HG03139 (cell line): ENCODE data around the gene DNAJC30.

Experiments
- ATAC-seq: cut with Tn5 transposase; IDR thresholded peaks from one replicate; pipeline ENCODE4 v1.9.1; 2021; ENCODE audit not compliant: unreplicated experiment

DNAJC30 gene

DNA sequence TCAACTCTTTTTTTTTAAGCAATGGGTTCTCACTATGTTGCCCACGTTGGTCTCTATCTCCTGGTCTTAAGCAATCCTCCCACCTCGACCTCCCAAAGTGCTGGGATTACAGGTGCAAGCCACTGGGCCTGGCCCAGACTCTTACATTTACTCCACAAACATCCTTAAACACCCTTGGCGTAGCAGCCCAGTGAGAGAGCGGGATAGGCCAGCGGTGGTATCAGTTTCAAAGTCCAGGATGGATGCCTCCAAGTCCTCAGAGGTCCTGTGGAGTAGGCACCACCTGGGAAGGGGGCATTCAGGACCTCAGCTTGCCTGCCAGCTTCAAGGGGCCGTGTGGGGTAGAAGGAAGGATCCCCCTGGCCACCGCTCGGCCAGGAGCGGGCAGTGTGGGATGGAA lies 33.7 kb downstream of the DNAJC30 start:
- ATAC-seq: no peak

DNA sequence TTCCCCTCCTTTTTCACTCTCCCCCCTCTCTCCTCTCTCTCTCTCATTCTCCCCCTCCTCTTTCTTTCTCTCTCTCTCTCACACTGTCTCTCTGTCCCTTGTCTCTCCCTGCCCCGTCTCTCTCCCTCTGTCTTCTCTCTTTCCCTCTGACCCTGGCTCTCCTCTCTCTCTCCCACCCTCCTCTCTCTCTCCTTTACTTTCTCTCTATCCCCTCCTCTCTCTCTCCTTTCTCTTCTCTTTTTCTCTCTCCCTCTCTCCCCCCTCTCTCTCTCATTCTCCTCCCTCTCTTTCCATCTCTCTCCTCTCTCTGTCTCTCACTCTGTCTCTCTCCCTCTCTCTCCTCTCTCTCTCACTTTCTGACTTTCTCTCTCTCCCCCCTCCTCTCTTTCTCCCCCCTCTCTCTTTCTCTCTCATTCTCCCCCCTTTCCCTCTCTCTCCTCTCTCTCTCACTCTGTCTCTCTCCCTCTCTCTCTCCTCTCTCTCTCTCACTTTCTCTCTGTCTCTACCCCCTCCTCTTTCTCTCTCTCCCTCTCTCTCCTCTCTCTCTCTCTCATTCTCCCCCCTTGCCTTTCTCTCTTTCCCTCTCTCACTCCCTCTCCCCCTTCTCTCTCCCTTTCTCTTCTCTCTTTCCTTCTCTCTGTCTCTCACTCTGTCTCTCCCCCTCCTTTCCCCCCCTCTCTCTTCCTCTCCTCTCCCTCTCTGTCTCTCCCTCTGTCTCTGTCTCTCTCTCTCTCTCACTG lies 34.5 kb downstream of the DNAJC30 start:
- ATAC-seq: no peak

DNA sequence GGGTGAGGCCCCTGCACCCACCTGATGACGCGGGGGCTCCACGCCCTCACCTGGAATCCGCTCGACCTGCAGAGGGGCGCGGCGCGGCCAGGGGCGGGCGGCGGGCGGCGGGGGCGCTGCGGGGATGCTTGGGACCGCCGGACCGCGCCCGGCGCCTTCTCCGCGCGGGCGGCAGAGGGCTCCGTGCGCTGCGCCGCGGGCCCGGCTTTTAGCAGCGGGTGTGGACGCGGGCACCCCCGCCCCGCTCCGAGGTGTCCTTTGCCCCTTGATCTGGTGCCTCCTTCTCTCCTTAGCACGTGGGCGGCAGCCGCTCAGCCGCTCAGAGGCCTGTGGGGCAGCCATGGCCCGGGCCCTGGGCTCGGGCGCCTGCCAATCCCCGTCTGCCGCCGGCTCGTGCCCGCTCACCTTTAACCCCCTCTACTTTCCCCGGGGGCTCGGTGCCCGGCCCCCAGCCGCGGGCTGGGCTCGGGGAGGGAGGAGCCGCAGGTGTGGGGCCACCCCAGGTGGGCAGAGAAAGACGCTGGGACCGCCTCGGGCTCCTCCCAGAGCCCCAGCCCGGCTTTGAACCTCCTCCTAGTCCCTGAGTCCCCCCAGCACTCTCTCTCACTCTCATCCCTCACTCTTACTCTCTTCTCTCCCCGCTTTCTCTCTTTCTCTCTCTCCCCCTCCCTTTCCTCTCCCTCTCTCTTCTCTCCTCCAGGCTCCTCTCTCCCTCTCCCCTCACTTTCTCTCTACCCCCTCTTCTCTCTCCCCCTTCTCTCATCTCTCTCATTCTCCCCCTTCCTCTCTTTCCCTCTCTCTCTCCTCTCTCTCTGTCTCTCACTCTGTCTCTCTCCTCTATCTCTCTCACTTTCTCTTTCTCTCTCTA lies 35.3 kb downstream of the DNAJC30 start:
- ATAC-seq: no peak

DNA sequence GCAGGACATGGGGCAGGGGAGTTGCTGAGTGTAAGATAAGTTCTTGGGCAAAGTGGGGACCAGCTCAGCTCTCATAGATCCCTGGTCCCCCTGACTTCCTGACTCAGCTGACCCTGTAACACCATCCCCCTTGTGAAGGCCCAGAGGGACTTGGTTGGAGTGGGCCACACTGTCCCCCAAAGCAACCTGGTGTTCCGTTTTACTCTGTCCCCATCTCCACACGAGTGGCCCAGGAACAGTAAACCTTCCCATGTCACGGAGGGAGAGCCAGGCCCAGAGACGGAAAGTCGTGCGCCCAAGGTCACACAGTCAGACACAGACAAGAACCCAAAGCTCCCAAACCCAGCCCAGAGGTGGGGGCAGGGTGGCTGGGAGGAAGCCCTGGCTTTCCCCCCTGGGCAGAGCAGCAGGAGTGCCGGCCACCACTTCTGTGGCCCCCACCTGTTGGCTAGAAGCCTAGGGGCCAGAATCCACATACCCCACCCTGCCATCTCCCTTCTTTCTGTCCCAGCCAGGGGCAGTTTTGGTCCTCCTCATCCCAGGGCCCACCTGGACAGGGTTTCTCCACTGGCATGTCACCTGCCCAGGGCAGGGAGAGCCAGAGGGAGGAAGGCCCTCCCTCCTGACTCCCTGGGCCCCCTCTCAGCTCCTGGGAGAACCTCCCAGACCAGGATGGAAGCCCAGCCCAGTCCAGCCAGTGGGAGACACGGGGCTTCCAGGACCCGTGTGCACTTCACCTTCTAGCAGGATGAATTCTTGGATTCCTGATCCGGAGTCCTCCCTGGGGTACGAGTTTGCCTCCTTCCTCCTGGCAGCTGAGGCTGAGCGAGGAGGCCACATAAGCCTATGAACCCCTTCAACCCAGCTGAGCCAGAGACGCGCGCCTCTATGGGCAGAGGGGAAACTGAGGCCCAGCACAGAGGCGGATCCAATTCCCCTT lies 36.2 kb downstream of the DNAJC30 start:
- ATAC-seq: no peak

DNA sequence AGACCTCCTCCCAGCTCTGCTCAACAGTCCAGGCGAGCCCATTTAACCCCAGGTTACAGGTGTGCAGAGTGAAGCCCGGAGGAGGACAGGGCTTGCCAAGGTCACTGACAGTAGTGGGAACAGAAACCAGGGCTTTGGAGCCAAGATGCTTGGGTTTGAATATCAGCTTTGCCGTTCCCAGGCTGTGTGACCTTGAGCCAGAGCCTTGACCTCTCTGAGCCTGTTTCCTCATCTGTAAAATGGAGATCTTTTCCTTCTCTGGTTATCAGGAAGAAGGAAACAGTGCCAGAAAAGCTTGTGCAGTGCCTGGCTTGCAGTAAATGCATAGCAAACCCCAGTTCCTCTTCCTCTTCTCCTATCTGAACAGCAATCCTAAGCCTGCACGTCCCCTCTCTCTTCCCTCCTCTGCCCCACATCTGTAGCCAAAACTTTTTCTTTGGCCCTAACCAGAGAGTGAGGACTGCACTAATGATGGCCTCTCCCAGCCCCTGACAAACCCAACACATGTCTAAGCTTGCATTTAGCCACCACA lies 37.5 kb downstream of the DNAJC30 start:
- no peak for ATAC-seq

DNA sequence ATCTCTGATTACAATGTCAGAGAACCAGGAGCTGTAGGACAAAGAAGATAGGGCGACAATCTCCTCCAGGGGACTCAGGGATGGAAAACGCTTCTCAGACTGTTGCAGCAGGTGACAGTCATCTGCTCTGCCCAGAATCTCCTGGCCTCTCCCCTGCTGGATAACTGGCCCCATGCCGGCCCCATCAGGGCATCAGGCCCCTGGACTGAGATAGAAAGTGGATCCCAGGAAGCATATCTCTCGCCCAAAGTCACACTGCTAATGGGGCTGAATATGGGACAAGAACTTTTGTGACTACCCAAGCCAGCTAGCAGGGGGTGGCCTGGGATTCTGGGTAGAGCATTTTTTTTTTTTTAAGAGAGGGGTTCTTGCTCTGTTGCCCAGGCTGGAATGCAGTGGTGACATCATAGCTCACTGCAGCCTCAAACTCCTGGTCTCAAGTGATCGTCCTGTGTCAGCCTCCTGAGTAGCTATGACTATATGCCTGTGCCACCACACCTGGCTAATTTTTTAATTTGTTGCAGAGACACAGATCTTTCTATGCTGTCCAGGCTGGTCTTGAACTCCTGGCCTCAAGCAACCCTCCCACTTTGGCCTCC lies 38.5 kb downstream of the DNAJC30 start:
- ATAC-seq: no peak

DNA sequence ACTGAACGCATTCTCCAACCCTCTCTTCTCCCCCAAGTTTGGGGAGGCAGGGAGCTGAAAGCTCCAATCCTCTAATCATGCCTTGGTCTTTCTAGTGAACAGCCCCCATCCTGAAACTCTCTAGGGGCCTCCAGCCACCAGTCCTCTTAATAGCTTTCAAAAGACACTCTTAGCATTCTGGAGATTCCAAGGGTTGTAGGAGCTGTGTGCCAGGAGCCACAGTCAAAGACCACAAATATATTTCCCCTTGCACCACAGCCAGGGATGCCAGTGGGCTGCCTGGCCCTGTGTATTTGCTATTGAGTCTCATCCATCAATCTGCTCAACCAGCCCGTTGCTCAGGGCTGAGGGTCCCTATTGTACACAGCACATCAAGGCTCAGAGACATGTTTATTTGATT lies 40.4 kb downstream of the DNAJC30 start:
- no peak for ATAC-seq

DNA sequence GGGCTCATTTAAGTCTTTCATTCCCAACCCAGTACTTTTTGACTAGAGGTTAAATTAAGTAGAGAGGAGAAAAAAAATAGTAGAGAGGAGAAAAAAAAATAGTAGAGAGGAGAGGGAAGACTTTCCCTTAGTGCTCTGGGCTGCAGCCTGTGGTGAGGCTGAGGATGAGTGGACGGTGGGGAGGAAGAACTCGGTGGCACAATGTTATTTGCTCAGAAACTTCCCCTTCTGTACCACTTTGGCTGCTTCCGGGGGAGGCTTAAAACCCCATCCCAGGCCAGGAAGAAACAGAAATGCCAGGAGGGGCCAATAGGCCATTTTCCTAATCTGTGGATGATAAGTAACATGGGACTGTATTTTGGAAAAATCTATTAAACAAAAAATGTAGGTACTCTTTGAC lies 44.3 kb downstream of the DNAJC30 start:
- no peak for ATAC-seq

DNA sequence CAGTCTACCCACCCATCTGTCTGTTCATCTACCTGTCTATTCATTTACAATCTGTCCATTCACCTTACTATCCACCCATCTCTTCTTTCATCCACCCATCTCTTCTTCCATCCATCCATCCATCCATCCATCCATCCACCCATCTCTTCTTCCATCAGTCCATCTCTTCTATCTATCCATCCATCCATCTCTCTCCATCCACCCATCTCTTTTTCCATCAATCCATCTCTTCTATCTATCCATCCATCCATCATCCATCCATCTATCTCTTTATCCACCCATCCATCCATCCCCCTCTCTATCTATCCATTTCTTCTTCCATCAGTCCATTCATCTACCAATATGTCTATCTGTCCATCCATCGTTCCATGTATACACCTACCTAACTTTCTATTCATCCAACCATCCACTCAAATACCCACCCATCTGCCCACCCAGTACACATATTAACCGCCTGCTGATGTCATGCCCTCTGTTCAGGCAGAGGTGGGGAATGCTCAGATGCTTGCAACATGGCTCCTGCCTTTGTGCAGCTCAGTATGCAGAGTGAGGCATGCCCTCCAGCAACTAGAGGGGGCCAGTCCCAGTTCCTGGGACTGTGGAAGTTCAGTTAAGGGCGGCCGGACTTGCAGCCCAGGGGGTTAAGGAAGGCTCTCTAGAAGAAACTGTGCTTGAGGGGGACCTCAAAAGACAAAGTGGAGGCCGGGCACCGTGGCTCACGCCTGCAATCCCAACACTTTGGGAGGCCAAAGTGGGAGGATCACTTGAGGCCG lies 47.6 kb downstream of the DNAJC30 start:
- ATAC-seq: no peak

DNA sequence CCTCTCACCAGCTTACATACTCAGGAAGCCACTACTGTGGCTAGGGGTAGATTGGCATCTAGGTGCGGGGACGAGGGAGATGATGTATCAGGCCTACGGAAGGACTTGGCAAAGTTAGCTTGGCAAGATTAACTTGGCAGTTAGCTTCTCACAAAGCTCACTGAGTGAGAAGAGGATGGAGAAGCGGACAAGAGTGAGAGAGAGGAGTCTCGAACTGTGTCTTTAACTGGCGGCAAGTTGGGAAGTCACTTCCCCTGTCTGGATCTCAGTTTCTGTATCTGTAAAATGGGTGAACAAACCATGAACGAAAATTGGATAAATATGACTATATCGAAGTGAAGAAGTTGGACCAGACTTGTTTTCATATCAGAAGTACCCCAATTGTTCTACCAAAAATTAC lies 49.4 kb downstream of the DNAJC30 start:
- ATAC-seq: no peak

DNA sequence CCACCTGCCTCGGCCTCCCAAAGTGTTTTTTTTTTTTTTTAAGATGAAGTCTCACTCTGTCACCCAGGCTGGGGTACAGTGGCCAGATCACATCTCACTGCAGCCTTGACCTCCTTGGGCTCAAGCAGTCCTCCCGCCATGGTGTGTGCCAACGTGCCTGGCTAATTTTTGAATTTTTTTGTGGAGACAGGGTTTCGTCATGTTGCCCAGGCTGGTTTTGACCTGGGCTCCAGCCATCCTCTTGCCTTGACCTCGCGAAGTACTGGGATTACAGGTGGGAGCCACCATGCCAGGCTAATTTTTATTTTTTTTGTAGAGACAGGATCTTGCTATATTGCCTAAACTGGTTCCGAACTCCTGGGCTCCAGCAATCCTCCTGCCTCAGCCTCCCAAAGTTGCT lies 49.9 kb downstream of the DNAJC30 start:
- no peak for ATAC-seq

DNA sequence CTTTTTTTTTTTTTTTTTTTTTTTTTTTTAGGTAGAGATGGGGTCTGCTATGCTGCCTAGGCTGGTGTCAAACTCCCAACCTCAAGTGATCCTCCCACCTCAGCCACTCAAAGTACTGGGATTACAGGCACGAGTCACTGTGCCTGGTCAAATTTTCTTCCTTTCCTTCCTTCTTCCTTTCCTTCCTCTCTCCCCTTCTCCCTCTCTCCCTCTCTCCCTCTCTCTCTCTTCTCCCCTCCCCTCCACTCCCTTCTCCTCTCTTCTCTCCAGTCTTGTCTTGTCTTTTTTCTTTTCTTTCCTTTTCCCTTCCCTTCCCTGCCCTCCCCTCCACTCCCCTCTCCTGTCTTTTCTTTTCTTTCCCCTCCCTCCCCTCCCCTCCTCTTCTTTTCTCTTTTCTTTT lies 51.7 kb downstream of the DNAJC30 start:
- ATAC-seq: no peak
